Spleen (tissue), 7 donors: Measurements from ENCODE around the gene NCOA3.

ENCODE experiments used
- CTCF ChIP-seq, 11 experiments: fragments of 200-600 bp in 7 of 11; fragments of 450-650 bp in 4 of 11; sonication (generic) in 4 of 11; IDR thresholded peaks in 8 of 11; conservative IDR thresholded peaks in 3 of 11; 1 replicate in 7 of 11; 2 replicates in 4 of 11; pipeline versions ENCODE4 v1.4.0 to v1.8.0; 2016 to 2021; ENCODE audit warnings: antibody characterized with exemption in 11 of 11, inconsistent platforms in 4 of 11, mild to moderate bottlenecking in 1 of 11
- POLR2A ChIP-seq, 3 donors: fragments of 450-650 bp; IDR thresholded peaks; one replicate each; pipeline ENCODE4 v1.5.1; 2017; ENCODE audit warnings: antibody characterized with exemption in 3 of 3, mild to moderate bottlenecking in 1 of 3
- POLR2AphosphoS5 ChIP-seq, 3 donors: sonication (generic); formaldehyde crosslinking; IDR thresholded peaks; one replicate each; pipeline ENCODE4 v1.5.1; 2017; ENCODE audit warnings: antibody characterized with exemption in 3 of 3
- donor health status: DM: no; HTN: no; CAD: no; lungs with moderate emphysema.
- donor health status: DM: no; HTN: no; CAD: no.
- donor health status: DM: no; HTN: no; CAD: no.

- TF ChIP-seq CTCF (IDR thresholded peaks at IDR 0.05 in 8 of 11, conservative IDR thresholded peaks at IDR 0.05 in 3 of 11) (no peak), POLR2AphosphoS5 (IDR thresholded peaks at IDR 0.05) (no peak), POLR2A (IDR thresholded peaks at IDR 0.05) (no peak)
Measured at GRCh38 chr20:47561603-47562583, 60.2 kb downstream of the NCOA3 start.
